HAP-1 (cell line): ENCODE results near the gene SMAD9.

Experiments
- DNase-seq, 2 experiments: peaks; one replicate each; pipeline ENCODE4 v3.0.0-alpha.2; 2016 to 2020; ENCODE audit warnings: low spot score in 2 of 2
- H3K27me3 ChIP-seq: fragments of 250-450 bp; sonication (Bioruptor Pico); 2 replicates; pipeline ENCODE4 v1.5.1; 2020; ENCODE audit warnings: low read depth, mild to moderate bottlenecking, moderate library complexity
- H3K36me3 ChIP-seq: fragments of 250-450 bp; sonication (Bioruptor Pico); replicated peaks from 2 replicates; pipeline ENCODE4 v1.5.1; 2020; ENCODE audit warnings: mild to moderate bottlenecking
- H3K4me1 ChIP-seq: fragments of 250-450 bp; sonication (Bioruptor Pico); 2 replicates; pipeline ENCODE4 v1.5.1; 2020; ENCODE audit warnings: mild to moderate bottlenecking
- H3K4me3 ChIP-seq: fragments of 250-450 bp; sonication (Bioruptor Pico); 2 replicates; pipeline ENCODE4 v1.5.1; 2020; ENCODE audit warnings: mild to moderate bottlenecking, moderate library complexity
- H3K9me3 ChIP-seq: fragments of 250-450 bp; sonication (Bioruptor Pico); 2 replicates; pipeline ENCODE4 v1.5.1; 2020; ENCODE audit warnings: mild to moderate bottlenecking, moderate library complexity
- in situ Hi-C: fragments of 300-500 bp; cut with MboI; formaldehyde crosslinking; loops from 3 replicates; pipeline ENCODE4 v1.14.3; 2020; ENCODE audit warnings: low sequenced_read_pairs, inconsistent platforms, mixed read lengths

Gene SMAD9

DNA sequence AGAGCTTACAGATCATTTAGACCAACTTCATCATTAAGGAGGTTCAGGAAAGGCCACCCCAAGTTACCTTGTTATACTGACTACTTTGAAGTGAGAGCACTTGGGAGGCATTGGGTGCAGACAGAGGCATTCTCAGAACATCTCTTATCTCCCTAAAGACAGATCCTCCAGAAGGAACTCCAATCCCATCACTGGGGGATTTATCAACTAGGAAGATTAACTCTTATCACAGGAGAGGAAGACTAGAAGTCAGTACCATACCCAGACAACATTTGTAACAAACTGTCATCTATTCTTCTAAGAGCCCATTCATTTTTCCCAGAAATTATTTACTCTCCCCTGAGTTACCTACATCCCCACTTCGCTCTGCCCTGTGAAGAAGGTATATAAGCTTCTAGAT lies 106.8 kb downstream of the SMAD9 start:
- H3K36me3 ChIP-seq, result no peaks in the 10 kb centered on the region
- DNase-seq, result no peak
- H3K4me3 ChIP-seq, result no peak overlapping the region
- H3K4me1 ChIP-seq, result peaks cover 24% of the 10 kb centered on the region
- no peaks in the 10 kb centered on the region for H3K9me3 ChIP-seq
- in situ Hi-C loops, result no loop called here
- no peaks in the 10 kb centered on the region for H3K27me3 ChIP-seq

GRCh38 chr13:36807616-36808015 lies 112.4 kb downstream of the SMAD9 start:
- Histone ChIP-seq H3K4me1 (peaks cover 12% of the 10 kb centered on the region), H3K36me3 (no peaks in the 10 kb centered on the region), H3K27me3 (no peaks in the 10 kb centered on the region), H3K9me3 (no peaks in the 10 kb centered on the region), H3K4me3 (no peak overlapping the region)
- no peak for DNase-seq
- in situ Hi-C loops, result no loop called here

DNA sequence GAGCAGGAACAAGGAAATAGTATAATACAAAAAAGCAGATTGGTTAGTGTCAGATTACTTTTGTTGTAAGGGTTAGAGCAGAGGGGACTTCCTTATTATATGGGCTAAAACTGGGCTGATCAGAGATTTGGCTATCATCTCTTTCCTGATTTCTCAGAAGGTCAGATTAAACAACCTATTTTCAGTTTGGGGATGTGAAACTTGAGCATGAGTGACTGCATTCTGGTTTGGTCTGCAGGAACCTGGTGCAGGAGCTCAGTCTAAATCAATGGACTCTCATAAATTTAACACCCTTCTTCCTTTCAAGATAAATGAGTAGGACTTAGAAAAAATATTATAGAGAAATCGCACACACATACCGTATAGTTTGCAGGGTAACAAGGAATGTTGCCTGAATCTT lies 113.9 kb downstream of the SMAD9 start:
- H3K4me3 ChIP-seq, result no peak overlapping the region
- H3K9me3 ChIP-seq, result no peaks in the 10 kb centered on the region
- in situ Hi-C loops, result no loop called here
- no peak for DNase-seq
- H3K36me3 ChIP-seq, result no peaks in the 10 kb centered on the region
- H3K4me1 ChIP-seq, result peaks cover 8% of the 10 kb centered on the region
- H3K27me3 ChIP-seq, result no peaks in the 10 kb centered on the region

DNA sequence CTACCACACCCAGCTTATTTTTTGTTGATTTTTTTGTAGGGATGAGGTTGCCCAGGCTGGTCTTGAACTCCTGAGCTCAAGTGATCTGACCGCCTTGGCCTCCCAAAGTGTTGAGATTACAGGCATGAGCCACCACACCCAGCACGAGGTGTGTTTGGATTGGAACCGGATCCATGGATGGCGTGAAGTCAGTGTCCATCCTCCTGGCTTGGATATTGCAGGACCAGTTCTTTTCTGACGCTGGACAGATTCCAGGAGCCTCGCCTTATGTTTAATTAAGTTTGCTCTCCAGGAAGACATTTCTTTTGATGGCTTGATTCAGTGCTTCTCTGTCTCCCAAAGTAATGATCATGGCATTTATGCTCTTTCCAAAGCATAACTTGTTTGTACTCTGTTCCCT lies 115.5 kb downstream of the SMAD9 start:
- DNase-seq, result no peak
- H3K4me3 ChIP-seq, result no peak overlapping the region
- no peaks in the 10 kb centered on the region for H3K9me3 ChIP-seq
- in situ Hi-C loops, result no loop called here
- H3K36me3 ChIP-seq, result no peaks in the 10 kb centered on the region
- no peaks in the 10 kb centered on the region; the same call in 1 of the 2 replicates for H3K27me3 ChIP-seq
- H3K4me1 ChIP-seq, result peaks cover 8% of the 10 kb centered on the region

- DNase-seq, result no peak
Observed at GRCh38 chr13:36801035-36801434, 119.0 kb downstream of the SMAD9 start.

GRCh38 chr13:36796052-36796451 lies 124.0 kb downstream of the SMAD9 start:
- no peaks in the 10 kb centered on the region for H3K9me3 ChIP-seq
- H3K4me1 ChIP-seq, result no peaks in the 10 kb centered on the region
- DNase-seq, result no peak
- no peaks in the 10 kb centered on the region for H3K36me3 ChIP-seq
- in situ Hi-C loops, result no loop called here
- H3K4me3 ChIP-seq, result no peak overlapping the region
- H3K27me3 ChIP-seq, result peaks cover 6% of the 10 kb centered on the region

More at GRCh38 chr13:36801035-36801434, 119.0 kb downstream of the SMAD9 start:
- peaks cover 3% of the 10 kb centered on the region for H3K27me3 ChIP-seq
- in situ Hi-C loops, result no loop called here
- H3K4me3 ChIP-seq, result no peak overlapping the region
- H3K9me3 ChIP-seq, result no peaks in the 10 kb centered on the region
- H3K36me3 ChIP-seq, result no peaks in the 10 kb centered on the region
- H3K4me1 ChIP-seq, result no peaks in the 10 kb centered on the region

- in situ Hi-C loops, result no loop called here
- Histone ChIP-seq H3K4me3 (no peak overlapping the region), H3K9me3 (no peaks in the 10 kb centered on the region), H3K4me1 (no peaks in the 10 kb centered on the region), H3K27me3 (peaks cover 6% of the 10 kb centered on the region), H3K36me3 (no peaks in the 10 kb centered on the region)
- no peak for DNase-seq
Observed at GRCh38 chr13:36795463-36795862, 124.6 kb downstream of the SMAD9 start.
